Ovary (tissue), 9 donors: Measurements from ENCODE around the gene PTN. TPM values are rescaled to one million over a fixed set of nuclear protein-coding genes. Genes with fewer than 3 reads are reported as not detected.
"Not testable (repeated sequence)": the region's sequence is repeated elsewhere in the genome, so short reads cannot be mapped to it uniquely, and the experiment has no call there.

Experiments
- DNase-seq, 5 donors: peaks; one replicate each; pipeline ENCODE4 v3.0.0-alpha.2; 2019 to 2020
- H3K27ac ChIP-seq, 2 donors: fragments of 200-600 bp; one replicate each; pipeline versions ENCODE4 v1.5.1 to v1.8.0; 2019 to 2022
- H3K27me3 ChIP-seq: fragments of 200-600 bp; one replicate; pipeline ENCODE4 v1.8.0; 2022
- H3K36me3 ChIP-seq: fragments of 200-600 bp; sonication (generic); one replicate; pipeline ENCODE4 v1.5.1; 2019
- H3K4me1 ChIP-seq: one replicate; pipeline ENCODE4 v1.8.1; 2013; ENCODE audit warnings: mild to moderate bottlenecking, moderate library complexity; ENCODE audit not compliant: insufficient read depth
- H3K4me3 ChIP-seq: fragments of 200-600 bp; sonication (generic); one replicate; pipeline ENCODE4 v1.5.1; 2017
- H3K9me3 ChIP-seq, 2 donors: fragments of 200-600 bp in 1 of 2; sonication (generic) in 1 of 2; one replicate each; pipeline versions ENCODE4 v1.5.1 to v1.8.1; 2013 to 2019; ENCODE audit warnings: mild to moderate bottlenecking in 1 of 2, moderate library complexity in 1 of 2
- CTCF ChIP-seq, 3 donors: fragments of 450-650 bp in 2 of 3; fragments of 200-600 bp in 1 of 3; IDR thresholded peaks; one replicate each; pipeline versions ENCODE4 v1.5.1 to v1.8.0; 2016 to 2022; ENCODE audit warnings: antibody characterized with exemption in 3 of 3, mild to moderate bottlenecking in 1 of 3
- EP300 ChIP-seq: sonication (generic); formaldehyde crosslinking; IDR thresholded peaks from one replicate; pipeline ENCODE4 v1.6.1; 2017; ENCODE audit warnings: antibody characterized with exemption
- POLR2A ChIP-seq: fragments of 450-650 bp; IDR thresholded peaks from one replicate; pipeline ENCODE4 v1.6.1; 2017; ENCODE audit warnings: antibody characterized with exemption, mild to moderate bottlenecking, moderate library complexity
- WGBS, 3 donors: extraction: QIAGEN DNeasy Blood & Tissue Kit in 1 of 3; methylation state at CpG; one replicate each; pipeline versions ENCODE4 v1.1.5 to v1.1.7; 2013 to 2017; 5-methylcytosine and 5-hydroxymethylcytosine counted together
- intact Hi-C, 4 donors: fragments of 100-400 bp; cut with DNase I; formaldehyde crosslinking; loops; one replicate each; pipeline versions ENCODE4 v1.11.0 to v1.15.1; 2022 to 2023
- polyA plus RNA-seq, 2 donors: library from polyadenylated mRNA; stranded (reverse); fragments of 200-250 nt in 1 of 2; fragments of 350-450 nt in 1 of 2; fragmentation: Illumina TruSeq in 1 of 2; extraction: RNeasy Lipid Tissue Mini Kit (QIAGEN cat#74804) in 1 of 2; gene quantifications; one replicate each; pipeline ENCODE4 v1.2.3, GENCODE V29; 2013 to 2014
- small RNA-seq: library from RNA; depleted of rRNA; stranded (forward); fragments of <200 nt; gene quantifications from one replicate; pipeline ENCODE3, GENCODE V24; 2016
- total RNA-seq, 7 donors: library from RNA; depleted of rRNA in 2 of 7; stranded (reverse); fragments of >200 nt in 2 of 7; fragmentation: NEBNext Ultra II Directional in 3 of 7; extraction: Animal tissue kit (Norgen Biotek cat#: 25700) in 3 of 7; gene quantifications; one replicate each; pipeline versions ENCODE4 v1.1.0 to v1.2.4, GENCODE V29; 2016 to 2023
- donor health status: DM: no; HTN: no; CAD: no; lungs with moderate emphysema.
- donor health status: DM: no; HTN: no; CAD: no.
- donor health status: Bipolar disorder and iron deficiency.
- donor health status: DM: yes; HTN: yes; CAD: no.
- donor health status: DM: no; HTN: no; CAD: no.
- donor health status: DM: yes; HTN: yes; CAD: no.

PTN gene
- total and polyA plus RNA-seq, 9 donors = 2.1 to 20.0 (median 4.3) TPM

DNA sequence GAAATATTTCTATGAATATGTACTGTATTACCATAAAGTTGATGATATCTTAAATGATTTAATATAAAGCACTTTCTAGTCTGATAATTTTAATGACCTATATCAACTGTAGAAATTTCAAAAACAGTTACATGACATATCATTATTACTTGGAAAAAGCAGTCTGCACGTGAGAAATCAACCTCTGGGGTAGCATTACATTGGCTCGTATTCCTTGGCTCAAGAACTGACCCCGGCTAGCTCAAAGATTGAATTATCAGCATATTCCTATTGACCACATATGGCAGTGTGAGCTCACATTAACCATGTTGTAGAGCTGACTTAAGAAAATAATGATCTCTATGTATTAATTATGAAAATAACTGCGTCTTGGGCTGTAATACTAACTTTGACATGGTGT is 139.3 kb downstream of the PTN start:
- 73 to 80% (median 76%) methylated on average over 4 of the region's 4 CpGs for WGBS, 3 donors
- DNase-seq = no peak
- no peaks in the 10 kb centered on the region for H3K9me3 ChIP-seq
- no peaks in the 10 kb centered on the region for H3K27me3 ChIP-seq
- H3K4me3 ChIP-seq = no peak overlapping the region
- intact Hi-C loops = no loop called here
- no peaks in the 10 kb centered on the region for H3K36me3 ChIP-seq
- TF ChIP-seq POLR2A (no peak), CTCF (IDR thresholded peaks at IDR 0.05) (no peak), EP300 (no peak)
- H3K27ac ChIP-seq = no peak overlapping the region
- H3K4me1 ChIP-seq = no peaks in the 10 kb centered on the region

DNA sequence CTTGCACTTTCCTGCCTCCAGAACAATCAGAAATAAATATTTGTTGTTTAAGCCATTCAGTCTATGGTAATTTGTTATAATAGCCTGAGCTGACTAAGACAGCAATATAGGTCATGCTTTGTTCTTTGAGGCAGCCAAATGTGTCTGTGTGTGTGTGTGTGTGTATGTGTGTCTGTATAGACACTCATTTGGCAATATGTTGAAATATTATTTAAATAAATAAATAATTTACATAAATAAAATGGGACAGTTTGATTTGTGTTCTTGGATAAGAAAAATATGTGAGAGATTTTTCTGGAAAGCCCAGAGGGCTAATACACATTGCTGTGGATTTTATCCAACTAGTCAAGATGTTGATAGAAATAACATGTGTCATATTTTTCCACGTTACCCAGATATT is 140.2 kb downstream of the PTN start:
- DNase-seq = no peak
- Histone ChIP-seq H3K27ac (no peak overlapping the region), H3K27me3 (no peaks in the 10 kb centered on the region), H3K36me3 (no peaks in the 10 kb centered on the region), H3K4me1 (no peaks in the 10 kb centered on the region), H3K9me3 (no peaks in the 10 kb centered on the region), H3K4me3 (no peak overlapping the region)
- 38 to 49% (median 44%) methylated on average over 1 of the region's 1 CpG for WGBS, 3 donors
- TF ChIP-seq POLR2A (no peak), CTCF (IDR thresholded peaks at IDR 0.05) (no peak), EP300 (no peak)
- intact Hi-C loops = no loop called here

DNA sequence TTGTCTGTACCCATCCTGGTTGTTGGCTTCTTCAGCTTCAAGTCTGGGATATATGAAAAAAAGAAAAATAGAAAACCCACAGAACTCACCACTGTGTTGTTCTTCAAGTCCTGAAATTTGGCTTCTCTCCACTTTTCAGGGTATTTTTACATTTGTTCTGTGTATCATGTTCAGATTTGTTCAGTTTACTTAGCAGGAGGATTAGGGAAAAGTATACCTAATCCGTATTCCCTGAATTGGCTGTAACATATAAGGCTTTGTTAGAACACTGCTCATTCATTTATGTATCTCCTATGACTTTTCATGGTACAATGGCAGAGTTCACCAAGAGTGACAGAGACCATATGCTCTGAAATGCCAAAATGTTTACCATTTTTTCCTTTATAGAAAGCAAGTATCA is 146.9 kb downstream of the PTN start:
- intact Hi-C loops = no loop called here
- H3K36me3 ChIP-seq = no peaks in the 10 kb centered on the region
- no peak for DNase-seq
- H3K27me3 ChIP-seq = no peaks in the 10 kb centered on the region
- no peaks in the 10 kb centered on the region for H3K4me1 ChIP-seq
- no peaks in the 10 kb centered on the region for H3K9me3 ChIP-seq
- no peak overlapping the region for H3K27ac ChIP-seq
- no peak for TF ChIP-seq EP300
- TF ChIP-seq CTCF (IDR thresholded peaks at IDR 0.05) = no peak
- no peak for TF ChIP-seq POLR2A
- no peak overlapping the region for H3K4me3 ChIP-seq
- 67 to 74% (median 68%) methylated on average over 1 of the region's 1 CpG for WGBS, 3 donors

DNA sequence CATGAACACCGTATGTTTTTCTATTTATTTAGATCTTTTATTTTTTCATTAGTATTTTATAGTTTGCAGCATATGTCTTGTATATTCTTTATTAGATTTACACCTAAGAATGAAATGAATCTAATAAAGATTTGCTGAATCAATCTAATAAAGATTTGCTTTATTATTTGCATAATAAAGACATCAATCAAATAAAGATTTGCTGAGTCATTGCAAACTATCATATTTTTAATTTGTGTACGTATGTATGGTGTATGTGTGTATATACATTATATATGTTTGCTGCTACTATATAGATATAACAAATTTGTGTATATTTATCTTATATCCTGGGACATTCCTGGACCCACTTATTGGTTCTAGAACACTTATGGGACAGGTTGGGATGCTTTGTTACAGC is 147.5 kb downstream of the PTN start:
- H3K9me3 ChIP-seq = no peaks in the 10 kb centered on the region
- DNase-seq = no peak
- no peak for TF ChIP-seq EP300
- TF ChIP-seq POLR2A = no peak
- no peak for TF ChIP-seq CTCF (IDR thresholded peaks at IDR 0.05)
- intact Hi-C loops = no loop called here
- H3K27ac ChIP-seq = no peak overlapping the region
- no peaks in the 10 kb centered on the region for H3K27me3 ChIP-seq
- H3K36me3 ChIP-seq = no peaks in the 10 kb centered on the region
- WGBS, 3 donors = 74 to 96% (median 91%) methylated on average over 2 of the region's 2 CpGs
- H3K4me3 ChIP-seq = no peak overlapping the region
- H3K4me1 ChIP-seq = no peaks in the 10 kb centered on the region

- H3K4me3 ChIP-seq, H3K4me1 ChIP-seq, H3K27me3 ChIP-seq, DNase-seq, intact Hi-C loops, H3K36me3 ChIP-seq, H3K27ac ChIP-seq, H3K9me3 ChIP-seq: not testable (repeated sequence)
- 90 to 91% (median 90%) methylated on average over 24 to 25 of the region's 25 CpGs for WGBS, 3 donors
Observed at GRCh38 chr7:137181619-137182018, 161.9 kb downstream of the PTN start.

Small RNA genes within 50 kb of the gene (small RNA-seq; reads per million reads assigned to genes)
- gene RF00136 = 0.40 reads per million
